ENCODE data around the gene SUGP2. TPM values are rescaled to one million over a fixed set of nuclear protein-coding genes. Genes with fewer than 3 reads are reported as not detected.
"Not testable (repeated sequence)": the region's sequence is repeated elsewhere in the genome, so short reads cannot be mapped to it uniquely, and the experiment has no call there.

Gene SUGP2
- total RNA-seq, 5 donors from 2014 or later (not counting 1 experiment from before 2014, with no cell fraction given): 114 to 139 (median 119) TPM

- peaks cover 45% of the 10 kb centered on the region for H3K36me3 Mint-ChIP-seq
- H3K36me3 ChIP-seq (ENCODE audit: control insufficient read depth in 2 of 2, extremely low read depth in 1 of 2, insufficient read depth in 1 of 2, low read length in 1 of 2): peaks cover 17 to 69% of the 10 kb centered on the region in 2 donors
- ChIA-PET CTCF (no interaction called here), POLR2A (no interaction called here)
- H3K9me3 Mint-ChIP-seq: no peaks in the 10 kb centered on the region
- H3K27ac Mint-ChIP-seq: no peak overlapping the region
- H3K27ac ChIP-seq (ENCODE audit: low read length): no peak overlapping the region
- no peaks in the 10 kb centered on the region for H3K27me3 ChIP-seq (replicated peaks in 1 of 2; ENCODE audit: control insufficient read depth in 2 of 2, extremely low read depth in 1 of 2, insufficient read depth in 2 of 2, low read length in 1 of 2)
- no peaks in the 10 kb centered on the region for H3K27me3 Mint-ChIP-seq
- H3K4me3 ChIP-seq (ENCODE audit: control insufficient read depth in 1 of 2, extremely low read depth in 1 of 2, low read length in 1 of 2): no peak overlapping the region
- H3K9me3 ChIP-seq: no peaks in the 10 kb centered on the region
- no CpG with 5 or more reads among the region's 4 CpGs for WGBS (ENCODE audit: insufficient coverage)
- H3K4me3 Mint-ChIP-seq: no peak overlapping the region
- ATAC-seq (replicated peaks in 1 of 4) (no peak), DNase-seq (no peak)
- H3K4me1 Mint-ChIP-seq: peaks cover 42 to 45% (median 45%) of the 10 kb centered on the region in 3 donors
- H3K4me1 ChIP-seq (ENCODE audit: control insufficient read depth in 1 of 2, extremely low read depth in 1 of 2, insufficient read depth in 2 of 2, low read length in 2 of 2): peaks cover 11 to 17% of the 10 kb centered on the region in 2 experiments
These were observed 6.1 kb downstream of the SUGP2 start for GRCh38 chr19:19027228-19027627.

DNA sequence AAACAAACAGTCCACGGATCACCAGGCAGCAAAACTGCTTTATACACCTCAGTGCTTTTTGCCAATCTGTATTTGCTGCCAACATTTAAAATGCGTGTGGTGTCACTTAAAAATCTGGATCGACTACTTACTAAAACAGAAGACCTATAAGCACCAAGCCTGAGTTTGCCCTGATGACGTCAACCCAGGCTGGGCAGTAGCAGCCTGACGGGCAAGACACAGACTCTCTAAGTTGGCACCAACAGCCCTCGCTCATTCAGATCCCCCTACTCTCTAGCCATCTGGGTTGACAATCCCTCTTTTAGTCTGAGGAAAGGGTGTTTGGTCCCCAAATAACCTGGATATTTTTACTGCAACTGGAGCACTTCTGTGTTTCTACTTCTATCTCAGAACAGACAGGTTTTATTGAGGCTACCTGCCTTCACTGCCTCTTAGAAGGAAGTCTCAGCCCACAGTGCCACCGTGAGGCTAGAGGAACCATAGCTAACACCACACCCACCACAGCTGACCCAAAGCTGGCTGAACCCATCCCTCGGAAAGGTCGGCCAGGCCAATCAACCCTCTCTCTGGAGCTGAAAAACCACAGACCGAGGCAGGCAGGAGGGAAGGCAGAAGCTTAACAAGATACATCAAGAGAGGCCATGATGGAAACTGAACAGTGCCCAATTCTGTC lies 6.9 kb downstream of the SUGP2 start:
- H3K4me1 Mint-ChIP-seq: peaks cover 38 to 44% (median 42%) of the 10 kb centered on the region in 3 donors
- 90% methylated on average over 8 of the region's 10 CpGs for WGBS (ENCODE audit: insufficient coverage)
- no peak overlapping the region for H3K27ac Mint-ChIP-seq

GRCh38 chr19:19025861-19026260 lies 7.5 kb downstream of the SUGP2 start:
- H3K4me3 ChIP-seq (ENCODE audit: control insufficient read depth in 1 of 2, extremely low read depth in 1 of 2, low read length in 1 of 2): no peak overlapping the region
- peaks cover 6 to 9% of the 10 kb centered on the region in 2 experiments for H3K4me1 ChIP-seq (ENCODE audit: control insufficient read depth in 1 of 2, extremely low read depth in 1 of 2, insufficient read depth in 2 of 2, low read length in 2 of 2)
- peaks cover 43% of the 10 kb centered on the region for H3K36me3 Mint-ChIP-seq
- H3K27me3 Mint-ChIP-seq: no peaks in the 10 kb centered on the region
- ChIA-PET CTCF (no interaction called here), POLR2A (no interaction called here)
- no peaks in the 10 kb centered on the region for H3K27me3 ChIP-seq (replicated peaks in 1 of 2; ENCODE audit: control insufficient read depth in 2 of 2, extremely low read depth in 1 of 2, insufficient read depth in 2 of 2, low read length in 1 of 2)
- H3K4me1 Mint-ChIP-seq: peaks cover 38 to 44% (median 43%) of the 10 kb centered on the region in 3 donors
- H3K9me3 ChIP-seq: no peaks in the 10 kb centered on the region
- H3K9me3 Mint-ChIP-seq: no peaks in the 10 kb centered on the region
- 95% methylated on average over 11 of the region's 11 CpGs for WGBS (ENCODE audit: insufficient coverage)
- H3K36me3 ChIP-seq (ENCODE audit: control insufficient read depth in 2 of 2, extremely low read depth in 1 of 2, insufficient read depth in 1 of 2, low read length in 1 of 2): peaks cover 17 to 70% of the 10 kb centered on the region in 2 donors
- no peak overlapping the region for H3K27ac Mint-ChIP-seq
- no peak overlapping the region for H3K4me3 Mint-ChIP-seq
- no peak overlapping the region for H3K27ac ChIP-seq (ENCODE audit: low read length)
- ATAC-seq (replicated peaks in 1 of 4) (no peak), DNase-seq (no peak)

More for the DNA sequence above, 6.9 kb downstream of the SUGP2 start:
- DNase-seq: no peak
- Mint-ChIP-seq H3K27me3 (no peaks in the 10 kb centered on the region), H3K4me3 (no peak overlapping the region), H3K9me3 (no peaks in the 10 kb centered on the region), H3K36me3 (peaks cover 45% of the 10 kb centered on the region)
- no peak overlapping the region for H3K4me3 ChIP-seq (ENCODE audit: control insufficient read depth in 1 of 2, extremely low read depth in 1 of 2, low read length in 1 of 2)
- no peaks in the 10 kb centered on the region for H3K27me3 ChIP-seq (replicated peaks in 1 of 2; ENCODE audit: control insufficient read depth in 2 of 2, extremely low read depth in 1 of 2, insufficient read depth in 2 of 2, low read length in 1 of 2)
- ATAC-seq (replicated peaks in 1 of 4): no peak
- ChIA-PET POLR2A (no interaction called here), CTCF (no interaction called here)
- no peak overlapping the region for H3K27ac ChIP-seq (ENCODE audit: low read length)
- peaks cover 17 to 70% of the 10 kb centered on the region in 2 donors for H3K36me3 ChIP-seq (ENCODE audit: control insufficient read depth in 2 of 2, extremely low read depth in 1 of 2, insufficient read depth in 1 of 2, low read length in 1 of 2)
- no peaks in the 10 kb centered on the region for H3K9me3 ChIP-seq
- H3K4me1 ChIP-seq (ENCODE audit: control insufficient read depth in 1 of 2, extremely low read depth in 1 of 2, insufficient read depth in 2 of 2, low read length in 2 of 2): peaks cover 6 to 9% of the 10 kb centered on the region in 2 experiments

DNA sequence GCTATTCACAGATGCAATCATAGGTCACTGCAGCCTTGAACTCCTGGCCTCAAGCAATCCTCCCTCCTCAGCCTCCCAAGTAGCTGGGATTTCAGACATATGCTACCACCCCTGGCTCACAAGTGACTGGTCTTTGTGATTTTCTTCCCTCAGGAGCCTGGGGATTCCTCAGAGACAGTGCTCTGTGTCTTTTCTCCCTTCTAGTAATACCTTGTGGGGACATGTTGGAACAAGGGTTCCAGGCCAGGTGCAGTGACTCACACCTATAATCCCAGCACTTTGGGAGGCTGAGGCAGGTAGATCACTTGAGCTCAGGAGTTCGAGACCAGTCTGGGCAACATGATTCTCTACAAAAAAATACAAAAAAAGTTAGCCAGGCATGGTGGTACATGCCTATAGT lies 9.9 kb downstream of the SUGP2 start:
- ATAC-seq (replicated peaks in 1 of 4); POLR2A ChIA-PET; H3K27ac Mint-ChIP-seq; H3K27me3 ChIP-seq (replicated peaks in 1 of 2; ENCODE audit: control insufficient read depth in 2 of 2, extremely low read depth in 1 of 2, insufficient read depth in 2 of 2, low read length in 1 of 2); H3K9me3 ChIP-seq; H3K27ac ChIP-seq (ENCODE audit: low read length); H3K27me3 Mint-ChIP-seq; H3K4me3 Mint-ChIP-seq; DNase-seq; H3K4me1 ChIP-seq (ENCODE audit: control insufficient read depth in 1 of 2, extremely low read depth in 1 of 2, insufficient read depth in 2 of 2, low read length in 2 of 2); CTCF ChIA-PET; H3K4me3 ChIP-seq (ENCODE audit: control insufficient read depth in 1 of 2, extremely low read depth in 1 of 2, low read length in 1 of 2); H3K9me3 Mint-ChIP-seq: not testable (repeated sequence)
- no CpG with 5 or more reads among the region's 1 CpG for WGBS (ENCODE audit: insufficient coverage)
- H3K36me3 ChIP-seq (ENCODE audit: control insufficient read depth in 2 of 2, extremely low read depth in 1 of 2, insufficient read depth in 1 of 2, low read length in 1 of 2): peaks cover 14 to 63% of the 10 kb centered on the region in 2 donors
- Mint-ChIP-seq H3K36me3 (peaks cover 40% of the 10 kb centered on the region), H3K4me1 (peaks cover 32 to 43% (median 38%) of the 10 kb centered on the region in 3 donors)

DNA sequence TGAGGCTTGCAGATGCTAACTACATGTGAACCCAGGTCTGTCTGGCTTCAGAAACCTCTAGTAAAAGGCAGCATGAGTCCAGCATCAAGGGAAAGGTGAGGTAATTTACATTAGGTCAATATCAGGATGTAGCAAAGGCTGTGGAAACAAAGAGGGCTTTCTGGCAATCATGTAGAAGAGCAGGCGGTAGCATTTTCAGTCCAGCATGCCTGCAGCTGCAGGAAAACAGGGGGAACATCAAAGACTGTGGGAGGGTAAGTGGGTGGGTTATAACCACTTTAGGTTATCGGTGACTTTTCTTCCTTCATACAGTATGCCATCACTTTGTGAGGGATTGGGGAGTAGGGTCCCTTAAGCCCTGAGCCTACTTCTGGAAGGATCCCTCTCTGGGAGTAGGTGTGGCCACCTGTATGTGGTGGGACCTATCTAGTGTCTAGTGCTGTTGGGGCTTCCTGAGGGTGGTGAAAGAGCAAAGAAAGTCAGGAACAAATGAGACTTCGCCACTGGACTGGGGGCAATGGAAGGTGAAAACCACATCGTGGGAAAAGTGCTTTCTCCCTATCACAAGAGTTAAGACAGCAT lies 10.8 kb downstream of the SUGP2 start:
- Mint-ChIP-seq H3K4me1 (peaks cover 27 to 34% (median 34%) of the 10 kb centered on the region in 3 donors), H3K27ac (peak overlapping the region; percentile 7 to 71)

DNA sequence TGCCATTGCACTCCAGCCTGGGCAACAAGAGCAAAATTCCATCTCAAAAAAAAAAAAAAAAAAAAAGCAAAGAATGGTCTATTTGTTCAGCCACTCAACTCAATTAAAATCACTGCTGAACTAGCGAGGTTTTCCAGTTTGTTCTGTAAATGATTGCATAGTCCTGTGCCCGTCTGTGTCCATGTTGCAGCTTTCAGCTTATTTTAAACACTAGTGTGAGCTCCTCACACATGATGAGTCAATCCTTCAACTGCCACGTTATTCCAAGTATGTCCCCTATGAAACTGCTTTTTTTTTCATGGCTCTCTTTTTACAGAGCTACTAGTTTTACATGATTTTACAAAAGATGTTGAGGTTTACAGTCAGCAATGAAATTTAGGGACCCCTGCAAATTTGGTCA lies 12.2 kb downstream of the SUGP2 start:
- 80% methylated on average over 2 of the region's 3 CpGs for WGBS (ENCODE audit: insufficient coverage)
- Histone ChIP-seq H3K9me3 (no peaks in the 10 kb centered on the region), H3K4me3 (ENCODE audit: control insufficient read depth in 1 of 2, extremely low read depth in 1 of 2, low read length in 1 of 2) (no peak overlapping the region), H3K27me3 (replicated peaks in 1 of 2; ENCODE audit: control insufficient read depth in 2 of 2, extremely low read depth in 1 of 2, insufficient read depth in 2 of 2, low read length in 1 of 2) (no peaks in the 10 kb centered on the region), H3K36me3 (ENCODE audit: control insufficient read depth in 2 of 2, extremely low read depth in 1 of 2, insufficient read depth in 1 of 2, low read length in 1 of 2) (peaks cover 13 to 62% of the 10 kb centered on the region in 2 donors), H3K4me1 (ENCODE audit: control insufficient read depth in 1 of 2, extremely low read depth in 1 of 2, insufficient read depth in 2 of 2, low read length in 2 of 2) (peaks cover 5 to 6% of the 10 kb centered on the region in 2 experiments), H3K27ac (ENCODE audit: low read length) (no peak overlapping the region)
- ChIA-PET CTCF (no interaction called here), POLR2A (interaction anchor here in 1 of 2 donors (0.6 kb wide), 1 partner anchor 9 kb away, joined by 3 read pairs; no protein-coding TSS in a partner anchor)
- no peak overlapping the region for H3K27ac Mint-ChIP-seq
- DNase-seq (no peak), ATAC-seq (replicated peaks in 1 of 4) (no peak)
- peaks cover 16 to 29% (median 21%) of the 10 kb centered on the region in 3 donors for H3K4me1 Mint-ChIP-seq
- no peak overlapping the region for H3K4me3 Mint-ChIP-seq
- H3K9me3 Mint-ChIP-seq: no peaks in the 10 kb centered on the region
- H3K27me3 Mint-ChIP-seq: no peaks in the 10 kb centered on the region
- H3K36me3 Mint-ChIP-seq: peaks cover 27% of the 10 kb centered on the region

More for the DNA sequence above, 10.8 kb downstream of the SUGP2 start:
- H3K4me1 ChIP-seq (ENCODE audit: control insufficient read depth in 1 of 2, extremely low read depth in 1 of 2, insufficient read depth in 2 of 2, low read length in 2 of 2): peaks cover 5 to 6% of the 10 kb centered on the region in 2 experiments
- no peaks in the 10 kb centered on the region for H3K27me3 ChIP-seq (replicated peaks in 1 of 2; ENCODE audit: control insufficient read depth in 2 of 2, extremely low read depth in 1 of 2, insufficient read depth in 2 of 2, low read length in 1 of 2)
- ATAC-seq (replicated peaks in 1 of 4) (no peak), DNase-seq (no peak)
- H3K36me3 ChIP-seq (ENCODE audit: control insufficient read depth in 2 of 2, extremely low read depth in 1 of 2, insufficient read depth in 1 of 2, low read length in 1 of 2): peaks cover 13 to 63% of the 10 kb centered on the region in 2 donors
- 68% methylated on average over 2 of the region's 4 CpGs for WGBS (ENCODE audit: insufficient coverage)
- H3K27ac ChIP-seq (ENCODE audit: low read length): no peak overlapping the region
- H3K4me3 ChIP-seq (ENCODE audit: control insufficient read depth in 1 of 2, extremely low read depth in 1 of 2, low read length in 1 of 2): no peak overlapping the region
- CTCF ChIA-PET: no interaction called here
- no peaks in the 10 kb centered on the region for H3K9me3 ChIP-seq
- Mint-ChIP-seq H3K36me3 (peaks cover 33% of the 10 kb centered on the region), H3K27me3 (no peaks in the 10 kb centered on the region), H3K9me3 (no peaks in the 10 kb centered on the region), H3K4me3 (no peak overlapping the region)
- POLR2A ChIA-PET: no interaction called here
